Left renal cortex interstitium (tissue), 4 donors: ENCODE data around the gene ADAM15. TPM values are rescaled to one million over a fixed set of nuclear protein-coding genes. Genes with fewer than 3 reads are reported as not detected.

Source experiments
- DNase-seq, 4 donors: peaks; one replicate each; pipeline ENCODE4 v3.0.0-alpha.2; 2013; ENCODE audit warnings: low read depth in 4 of 4, low spot score in 2 of 4, missing footprints in 1 of 4
- polyA plus RNA-seq, 4 donors: library from polyadenylated mRNA; unstranded; fragments of 120-200 nt; gene quantifications; one replicate each; pipeline ENCODE4 v1.2.1, GENCODE V29; 2013; ENCODE audit not compliant: insufficient read length in 4 of 4

The ADAM15 gene
- polyA plus RNA-seq, 4 donors: 36.7 to 55.8 (median 55.4) TPM

GRCh38 chr1:155049651-155050559, 1.2 kb upstream of the ADAM15 start:
- DNase-seq: no peak

GRCh38 chr1:155051342-155051776, 243 bp downstream of the ADAM15 start:
- DNase-seq: no peak

- DNase-seq: no peak
Observed at GRCh38 chr1:155051777-155052398, 772 bp downstream of the ADAM15 start.

- no peak for DNase-seq
Observed at GRCh38 chr1:155052439-155053395, 1.6 kb downstream of the ADAM15 start.

GRCh38 chr1:155053531-155054105, 2.5 kb downstream of the ADAM15 start:
- DNase-seq: no peak

GRCh38 chr1:155057104-155057503, 6.0 kb downstream of the ADAM15 start:
- DNase-seq: no peak

GRCh38 chr1:155057788-155058211, 6.7 kb downstream of the ADAM15 start:
- no peak for DNase-seq

GRCh38 chr1:155060736-155061135, 9.6 kb downstream of the ADAM15 start:
- DNase-seq: no peak

- no peak for DNase-seq
Observed at GRCh38 chr1:155061381-155062150, 10.4 kb downstream of the ADAM15 start.

GRCh38 chr1:155062151-155062686, 11.1 kb downstream of the ADAM15 start:
- DNase-seq: no peak

GRCh38 chr1:155062702-155063411, 11.7 kb downstream of the ADAM15 start:
- DNase-seq: no peak

GRCh38 chr1:155063550-155064110, 12.5 kb downstream of the ADAM15 start, which contains the start of gene EFNA4:
Gene EFNA4, plus strand, starts transcription at chr1:155063740. Its CDS starts 84 bp downstream, at chr1:155063824.
- DNase-seq: no peak

GRCh38 chr1:155064111-155064831, 13.2 kb downstream of the ADAM15 start:
- no peak for DNase-seq

GRCh38 chr1:155064832-155065429, 13.8 kb downstream of the ADAM15 start:
- no peak for DNase-seq

GRCh38 chr1:155066777-155067176, 15.7 kb downstream of the ADAM15 start:
- DNase-seq: no peak

- DNase-seq: no peak
Observed at GRCh38 chr1:155068599-155068998, 17.5 kb downstream of the ADAM15 start.

- no peak for DNase-seq
Observed at GRCh38 chr1:155069551-155070157, 18.5 kb downstream of the ADAM15 start.
